Gastrocnemius medialis (tissue), 4 donors: Measurements from ENCODE around the gene OR10J4.

ENCODE experiments used
- CTCF ChIP-seq, 5 experiments: fragments of 450-650 bp in 3 of 5; fragments of 200-600 bp in 2 of 5; sonication (generic) in 2 of 5; IDR thresholded peaks in 4 of 5; conservative IDR thresholded peaks in 1 of 5; 1 replicate in 4 of 5; 2 replicates in 1 of 5; pipeline ENCODE4 v1.5.1; 2016 to 2019; ENCODE audit warnings: antibody characterized with exemption in 5 of 5, mild to moderate bottlenecking in 3 of 5, moderate library complexity in 3 of 5
- POLR2A ChIP-seq, 2 donors: fragments of 450-650 bp; IDR thresholded peaks; one replicate each; pipeline ENCODE4 v1.6.1; 2017; ENCODE audit warnings: antibody characterized with exemption in 2 of 2, mild to moderate bottlenecking in 2 of 2, moderate library complexity in 2 of 2

- TF ChIP-seq CTCF (IDR thresholded peaks at IDR 0.05 in 4 of 5, conservative IDR thresholded peaks at IDR 0.05 in 1 of 5): no peak
- TF ChIP-seq POLR2A (IDR thresholded peaks at IDR 0.05): no peak
Observed at GRCh38 chr1:159443066-159443750, 11.2 kb downstream of the OR10J4 start.
